H1 (cell line): Measurements from ENCODE around the gene KIF21A. TPM values are rescaled to one million over a fixed set of nuclear protein-coding genes. Genes with fewer than 3 reads are reported as not detected.

ENCODE experiments used
- CTCF ChIA-PET: fragments of 300-600 bp; sonication (Branson Sonifier 250); formaldehyde crosslinking; loops from one replicate; lab custom pipeline; 2021; ENCODE audit not compliant: partially characterized antibody; lab: Charles Lee
- POLR2A ChIA-PET: fragments of 300-600 bp; sonication (Branson Sonifier 250); formaldehyde crosslinking; loops from one replicate; lab custom pipeline; 2021; ENCODE audit warnings: inconsistent platforms; ENCODE audit not compliant: partially characterized antibody; lab: Charles Lee
- DNase-seq, 2 experiments: peaks; one replicate each; pipeline versions ENCODE4 v3.0.0 to v3.0.0-alpha.2; 2010 to 2022; ENCODE audit warnings: low spot score in 2 of 2, low read depth in 1 of 2, mixed read lengths in 1 of 2
- FAIRE-seq: peaks from 2 replicates; lab custom pipeline; 2011; peaks lifted over from hg19 to GRCh38; lab: Jason Lieb, UNC
- H2AFZ ChIP-seq: 2 replicates; pipeline ENCODE4 v1.8.1; 2012; ENCODE audit warnings: low read length, inconsistent platforms
- H2AK5ac ChIP-seq: 2 replicates; pipeline ENCODE4 v1.6.1; 2013; ENCODE audit warnings: low read depth, low read length
- H2BK120ac ChIP-seq: replicated peaks from 2 replicates; pipeline ENCODE3; 2013; ENCODE audit warnings: low read depth, low read length, inconsistent platforms
- H2BK12ac ChIP-seq: 2 replicates; pipeline ENCODE4 v1.6.1; 2013; ENCODE audit warnings: low read depth, low read length
- H2BK15ac ChIP-seq: 2 replicates; pipeline ENCODE4 v1.6.1; 2013; ENCODE audit warnings: low read length
- H2BK20ac ChIP-seq: 2 replicates; pipeline ENCODE4 v1.6.1; 2013; ENCODE audit warnings: low read length
- H2BK5ac ChIP-seq: 2 replicates; pipeline ENCODE4 v1.6.1; 2013; ENCODE audit warnings: low read depth, low read length
- H3K14ac ChIP-seq: 2 replicates; pipeline ENCODE4 v1.6.1; 2013; ENCODE audit warnings: inconsistent platforms; ENCODE audit not compliant: insufficient read length
- H3K18ac ChIP-seq: 2 replicates; pipeline ENCODE4 v1.6.1; 2013; ENCODE audit warnings: low read length; ENCODE audit errors: extremely low read depth
- H3K23ac ChIP-seq: 2 replicates; pipeline ENCODE4 v1.6.1; 2013; ENCODE audit warnings: inconsistent platforms; ENCODE audit not compliant: insufficient read length
- H3K23me2 ChIP-seq: 2 replicates; pipeline ENCODE4 v1.6.1; 2013; ENCODE audit warnings: low read depth, low read length
- H3K27ac ChIP-seq: 2 replicates; pipeline ENCODE4 v1.6.1; 2011; ENCODE audit warnings: low read depth, low read length, inconsistent platforms
- H3K27me3 ChIP-seq, 4 experiments: replicated peaks in 1 of 4; 1 replicate in 1 of 4; 2 replicates in 3 of 4; pipeline versions ENCODE4 v1.6.1 to v1.8.1; 2011 to 2013; ENCODE audit warnings: low read length in 3 of 4, mild to moderate bottlenecking in 3 of 4, inconsistent platforms in 2 of 4, mixed read lengths in 2 of 4, moderate library complexity in 1 of 4; ENCODE audit not compliant: control insufficient read depth in 3 of 4, insufficient read depth in 3 of 4; ENCODE audit errors: extremely low read depth in 1 of 4
- H3K36me3 ChIP-seq, 4 experiments: 2 replicates each; pipeline versions ENCODE4 v1.6.1 to v1.8.1; 2011 to 2013; ENCODE audit warnings: mild to moderate bottlenecking in 4 of 4, low read length in 3 of 4, moderate library complexity in 2 of 4, control low read depth in 1 of 4, inconsistent platforms in 1 of 4; ENCODE audit not compliant: insufficient read depth in 4 of 4, control insufficient read depth in 2 of 4
- H3K4ac ChIP-seq: replicated peaks from 2 replicates; pipeline ENCODE3; 2013; ENCODE audit warnings: low read length, low read depth, mixed read lengths, inconsistent platforms; ENCODE audit not compliant: insufficient read length
- H3K4me1 ChIP-seq, 4 experiments: replicated peaks in 1 of 4; 1 replicate in 1 of 4; 2 replicates in 3 of 4; pipeline versions ENCODE4 v1.6.1 to v1.8.1; 2011 to 2013; ENCODE audit warnings: low read length in 3 of 4, inconsistent platforms in 2 of 4, mixed read lengths in 1 of 4; ENCODE audit not compliant: insufficient read depth in 4 of 4, control insufficient read depth in 3 of 4
- H3K4me2 ChIP-seq, 2 experiments: 2 replicates each; pipeline versions ENCODE4 v1.6.1 to v1.8.1; 2011 to 2013; ENCODE audit warnings: low read depth in 2 of 2, low read length in 2 of 2, control low read depth in 1 of 2, inconsistent platforms in 1 of 2, mild to moderate bottlenecking in 1 of 2; ENCODE audit not compliant: insufficient read depth in 1 of 2
- H3K4me3 ChIP-seq, 4 experiments: fragments of 200-600, 300-600 bp in 1 of 4; sonication (generic), shearing (Covaris generic), sonication (Bioruptor Twin) in 1 of 4; 2 replicates each; pipeline versions ENCODE4 v1.5.1 to v1.8.1; 2011 to 2016; ENCODE audit warnings: low read length in 4 of 4, low read depth in 3 of 4, control low read depth in 2 of 4, inconsistent platforms in 2 of 4, mild to moderate bottlenecking in 2 of 4, mixed read lengths in 1 of 4, moderate library complexity in 1 of 4; ENCODE audit not compliant: insufficient read depth in 2 of 4; ENCODE audit errors: extremely low read depth in 1 of 4
- H3K56ac ChIP-seq: replicated peaks from 2 replicates; pipeline ENCODE3; 2013; ENCODE audit warnings: low read depth, mild to moderate bottlenecking, mixed read lengths, low read length, inconsistent platforms; ENCODE audit not compliant: insufficient read length
- H3K79me1 ChIP-seq: 2 replicates; pipeline ENCODE4 v1.6.1; 2013; ENCODE audit warnings: low read depth, low read length, control low read depth
- H3K79me2 ChIP-seq, 2 experiments: 2 replicates each; pipeline versions ENCODE4 v1.6.1 to v1.8.1; 2012 to 2013; ENCODE audit warnings: low read length in 2 of 2, mild to moderate bottlenecking in 2 of 2, inconsistent platforms in 1 of 2; ENCODE audit not compliant: insufficient read depth in 2 of 2, control insufficient read depth in 1 of 2
- H3K9ac ChIP-seq, 4 experiments: replicated peaks in 1 of 4; 1 replicate in 1 of 4; 2 replicates in 3 of 4; pipeline versions ENCODE4 v1.6.1 to v1.8.1; 2011 to 2013; ENCODE audit warnings: low read depth in 3 of 4, low read length in 3 of 4, control low read depth in 2 of 4, mild to moderate bottlenecking in 2 of 4, moderate library complexity in 2 of 4, inconsistent platforms in 1 of 4; ENCODE audit errors: extremely low read depth in 1 of 4
- H3K9me3 ChIP-seq, 2 experiments: 2 replicates each; pipeline versions ENCODE4 v1.6.1 to v1.8.1; 2012 to 2013; ENCODE audit warnings: mild to moderate bottlenecking in 2 of 2, moderate library complexity in 2 of 2, control low read depth in 1 of 2, inconsistent platforms in 1 of 2, low read depth in 1 of 2, low read length in 1 of 2, mixed read lengths in 1 of 2; ENCODE audit not compliant: insufficient read depth in 2 of 2
- H4K20me1 ChIP-seq, 2 experiments: replicated peaks in 1 of 2; 2 replicates each; pipeline versions ENCODE3 to v1.8.1; 2011 to 2013; ENCODE audit warnings: inconsistent platforms in 2 of 2, low read length in 2 of 2, mild to moderate bottlenecking in 1 of 2; ENCODE audit not compliant: insufficient read depth in 2 of 2, control insufficient read depth in 1 of 2
- H4K5ac ChIP-seq: 2 replicates; pipeline ENCODE4 v1.6.1; 2013; ENCODE audit warnings: low read length, low read depth, mixed read lengths, inconsistent platforms; ENCODE audit not compliant: insufficient read length
- H4K8ac ChIP-seq: 2 replicates; pipeline ENCODE4 v1.8.0; 2013; ENCODE audit warnings: mild to moderate bottlenecking, moderate library complexity, low read length, inconsistent platforms; ENCODE audit not compliant: insufficient read depth; ENCODE audit errors: extremely low read depth
- H4K91ac ChIP-seq: replicated peaks from 2 replicates; pipeline ENCODE3; 2013; ENCODE audit warnings: low read length, mixed read lengths, inconsistent platforms; ENCODE audit not compliant: insufficient read length
- CHD1 ChIP-seq: IDR thresholded peaks from 2 replicates; pipeline ENCODE4 v1.6.1; 2012; ENCODE audit warnings: low read depth, low read length, improper control_type of control experiment
- GABPA ChIP-seq: IDR thresholded peaks from 2 replicates; pipeline ENCODE4 v1.6.1; 2011; ENCODE audit warnings: mild to moderate bottlenecking, low read length, moderate library complexity, borderline replicate concordance; ENCODE audit not compliant: insufficient read depth
- KDM1A ChIP-seq: fragments of 200-600, 300-600 bp; sonication (generic); IDR thresholded peaks from 2 replicates; pipeline ENCODE4 v1.7.1; 2016; ENCODE audit warnings: mild to moderate bottlenecking, low read length, borderline replicate concordance
- MAFK ChIP-seq: IDR thresholded peaks from 2 replicates; pipeline ENCODE4 v1.6.1; 2012; ENCODE audit warnings: low read depth, mild to moderate bottlenecking, improper control_type of control experiment, low read length
- NANOG ChIP-seq: IDR thresholded peaks from 2 replicates; pipeline ENCODE4 v1.6.1; 2011; ENCODE audit warnings: low read length, low read depth, mild to moderate bottlenecking, inconsistent platforms; ENCODE audit not compliant: insufficient read depth, poor library complexity, severe bottlenecking
- NRF1 ChIP-seq: IDR thresholded peaks from 2 replicates; pipeline ENCODE4 v1.6.1; 2011; ENCODE audit warnings: mild to moderate bottlenecking, low read depth, low read length, improper control_type of control experiment
- POU5F1 ChIP-seq: IDR thresholded peaks from 2 replicates; pipeline ENCODE4 v1.6.1; 2011; ENCODE audit warnings: low read depth, mild to moderate bottlenecking, low read length, moderate library complexity
- RAD21 ChIP-seq, 2 experiments: IDR thresholded peaks in 1 of 2; conservative IDR thresholded peaks in 1 of 2; 2 replicates each; pipeline ENCODE4 v1.6.1; 2011; ENCODE audit warnings: low read depth in 2 of 2, low read length in 2 of 2, improper control_type of control experiment in 1 of 2, inconsistent platforms in 1 of 2, mild to moderate bottlenecking in 1 of 2, moderate library complexity in 1 of 2
- RBBP5 ChIP-seq: IDR thresholded peaks from 2 replicates; pipeline ENCODE4 v1.7.1; 2012; ENCODE audit warnings: low read depth, mild to moderate bottlenecking, inconsistent platforms, low read length, moderate library complexity, borderline replicate concordance
- RFX5 ChIP-seq: IDR thresholded peaks from 2 replicates; pipeline ENCODE4 v1.6.1; 2011; ENCODE audit warnings: low read depth, low read length, improper control_type of control experiment, borderline replicate concordance
- RXRA ChIP-seq: IDR thresholded peaks from 2 replicates; pipeline ENCODE4 v1.6.1; 2011; ENCODE audit warnings: low read depth, mild to moderate bottlenecking, low read length, moderate library complexity; ENCODE audit not compliant: insufficient read depth
- SAP30 ChIP-seq: fragments of 300-600 bp; sonication (generic); IDR thresholded peaks from 2 replicates; pipeline ENCODE4 v1.7.1; 2012; ENCODE audit warnings: low read length, moderate library complexity, mild to moderate bottlenecking, inconsistent platforms; ENCODE audit not compliant: insufficient read depth, insufficient replicate concordance
- SIN3A ChIP-seq, 2 experiments: IDR thresholded peaks in 1 of 2; conservative IDR thresholded peaks in 1 of 2; 2 replicates each; pipeline ENCODE4 v1.6.1; 2011 to 2012; ENCODE audit warnings: low read length in 2 of 2, improper control_type of control experiment in 1 of 2, low read depth in 1 of 2, mild to moderate bottlenecking in 1 of 2
- SIX5 ChIP-seq: IDR thresholded peaks from 2 replicates; pipeline ENCODE4 v1.6.1; 2011; ENCODE audit warnings: mild to moderate bottlenecking, low read depth, low read length
- SUZ12 ChIP-seq: fragments of 200-600 bp; sonication (generic); IDR thresholded peaks from 2 replicates; pipeline ENCODE4 v1.6.1; 2012; ENCODE audit warnings: mild to moderate bottlenecking, inconsistent platforms, low read length, moderate library complexity, mixed read lengths
- polyA plus RNA-seq, 7 experiments: library from polyadenylated mRNA; depleted of rRNA in 3 of 7; stranded (reverse) in 5 of 7; unstranded in 2 of 7; fragments of >200 nt in 5 of 7; fragments of 200-250 nt in 2 of 7; gene quantifications; 1 replicate in 5 of 7; 2 replicates in 1 of 7; 4 replicates in 1 of 7; pipeline versions ENCODE4 v1.2.1 to v1.2.3, GENCODE V29; 2011 to 2013; ENCODE audit warnings: missing spikeins in 2 of 7, mixed read lengths in 2 of 7
- total RNA-seq: library from RNA; stranded (reverse); fragmentation: NEBNext Ultra II Directional; extraction: Animal tissue kit (Norgen Biotek cat#: 25700); gene quantifications from 2 replicates; pipeline ENCODE4 v1.2.1, GENCODE V29; 2021

KIF21A gene
- total and polyA plus RNA-seq, 2 of the 8 experiments (the other 6 are each of a cell fraction or from before 2014, with no cell fraction given): 10.0 to 26.0 TPM

DNA sequence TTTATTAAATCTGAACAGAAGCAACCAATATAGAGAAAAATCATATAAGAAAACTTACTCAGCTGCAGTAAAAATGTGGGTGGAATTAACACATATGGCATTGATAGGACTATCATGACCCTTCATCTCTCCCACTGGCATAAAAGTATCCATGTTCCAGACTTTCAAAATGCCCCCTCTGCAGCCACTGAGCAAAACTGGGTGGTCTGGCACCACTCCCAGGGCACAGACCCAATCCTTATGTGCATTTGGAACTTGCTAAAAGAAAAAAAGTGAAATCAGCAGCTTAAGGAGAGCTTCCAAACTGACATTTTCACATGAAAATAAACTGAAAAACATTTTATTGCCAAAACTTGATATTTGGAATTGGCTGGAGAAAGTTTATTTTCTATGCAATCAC is 141.5 kb downstream of the KIF21A start:
- FAIRE-seq: no peak
- H3K56ac ChIP-seq: no peak overlapping the region
- H3K23ac ChIP-seq: no peak overlapping the region
- H2AK5ac ChIP-seq: no peak overlapping the region
- H3K4me3 ChIP-seq: no peak overlapping the region
- no peaks in the 10 kb centered on the region for H3K4me1 ChIP-seq
- POLR2A ChIA-PET: no interaction called here
- H3K9ac ChIP-seq: no peak overlapping the region
- H4K8ac ChIP-seq: no peak overlapping the region
- no peak overlapping the region for H2BK12ac ChIP-seq
- no peak overlapping the region for H3K14ac ChIP-seq
- H4K91ac ChIP-seq: no peak overlapping the region
- H3K4ac ChIP-seq: no peak overlapping the region
- H4K20me1 ChIP-seq: no peaks in the 10 kb centered on the region
- H3K27ac ChIP-seq: no peak overlapping the region
- no peak overlapping the region for H4K5ac ChIP-seq
- H3K79me1 ChIP-seq: no peaks in the 10 kb centered on the region
- H2AFZ ChIP-seq: no peak overlapping the region
- no peak for DNase-seq
- no peak overlapping the region for H2BK120ac ChIP-seq
- CTCF ChIA-PET: no interaction called here
- no peak overlapping the region for H2BK5ac ChIP-seq
- H3K4me2 ChIP-seq: no peak overlapping the region
- peaks cover 0 to 4% (median 1%) of the 10 kb centered on the region in 4 experiments; a peak in 1 of 8 replicates for H3K36me3 ChIP-seq
- H3K27me3 ChIP-seq: no peaks in the 10 kb centered on the region
- no peaks in the 10 kb centered on the region for H3K9me3 ChIP-seq
- H2BK20ac ChIP-seq: no peak overlapping the region
- no peak overlapping the region for H3K18ac ChIP-seq
- no peaks in the 10 kb centered on the region for H3K23me2 ChIP-seq
- H2BK15ac ChIP-seq: no peak overlapping the region
- H3K79me2 ChIP-seq: no peaks in the 10 kb centered on the region
- TF ChIP-seq RBBP5 (no peak), RXRA (no peak), SUZ12 (no peak), SIX5 (no peak), RAD21 (IDR thresholded peaks at IDR 0.05 in 1 of 2, conservative IDR thresholded peaks at IDR 0.05 in 1 of 2; ENCODE audit: low read depth in 2 of 2, low read length in 2 of 2) (no peak), SAP30 (no peak), POU5F1 (no peak), GABPA (no peak), RFX5 (no peak), NRF1 (no peak), NANOG (no peak), KDM1A (no peak), MAFK (no peak), SIN3A (conservative IDR thresholded peaks at IDR 0.05 in 1 of 2, IDR thresholded peaks at IDR 0.05 in 1 of 2; ENCODE audit: low read depth in 1 of 2, low read length in 2 of 2) (no peak), CHD1 (no peak)
